Measurements from ENCODE around the gene FBXO8.

FBXO8 gene

DNA sequence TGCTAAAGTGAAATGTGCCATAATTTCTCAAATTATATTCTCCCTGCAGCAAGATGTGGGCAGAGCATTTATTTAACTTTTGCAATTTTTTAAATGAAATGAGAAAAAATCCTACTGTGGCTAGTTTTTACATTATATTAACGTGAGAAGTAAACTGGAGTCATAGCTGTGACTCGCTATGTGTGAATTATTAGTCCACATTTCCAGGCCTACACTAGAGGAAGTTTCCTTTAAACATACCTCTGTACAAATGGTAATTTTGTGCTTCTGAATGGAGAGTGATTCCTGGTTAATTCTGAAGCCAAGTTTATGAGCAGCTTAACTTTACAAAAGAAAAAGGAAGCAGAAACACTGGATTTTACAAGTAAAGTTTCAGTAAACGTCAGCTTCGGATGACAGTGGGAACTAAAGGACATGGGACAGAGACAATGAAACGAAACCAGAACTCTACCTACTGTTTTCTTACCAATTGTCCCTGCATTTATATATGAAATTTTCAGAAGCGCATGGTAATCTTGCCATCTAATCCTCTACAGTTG, 72.4 kb downstream of the FBXO8 start:
- H3K4me2 ChIP-seq: no peak overlapping the region
- no peak for TF ChIP-seq Cebpa-rat (IDR thresholded peaks at IDR 0.05)
- H3K9me3 ChIP-seq (replicated peaks in 1 of 11): peaks cover 12 to 23% (median 16%) of the 10 kb centered on the region in 11 experiments
- peaks cover 0 to 11% (median 5%) of the 10 kb centered on the region in 10 experiments; a peak in 9 of 20 replicates for H3K4me1 ChIP-seq
- peaks cover 50 to 60% (median 52%) of the 10 kb centered on the region in 11 experiments for H3K27me3 ChIP-seq
- no peak overlapping the region for H3K4me3 ChIP-seq
- H3K27ac ChIP-seq: no peak overlapping the region
- H4K20me1 ChIP-seq: peaks cover 0 to 5% (median 0%) of the 10 kb centered on the region in 11 experiments; a peak in 3 of 22 replicates
- no peak overlapping the region for H3K9ac ChIP-seq
- H3K36me3 ChIP-seq: no peaks in the 10 kb centered on the region

DNA sequence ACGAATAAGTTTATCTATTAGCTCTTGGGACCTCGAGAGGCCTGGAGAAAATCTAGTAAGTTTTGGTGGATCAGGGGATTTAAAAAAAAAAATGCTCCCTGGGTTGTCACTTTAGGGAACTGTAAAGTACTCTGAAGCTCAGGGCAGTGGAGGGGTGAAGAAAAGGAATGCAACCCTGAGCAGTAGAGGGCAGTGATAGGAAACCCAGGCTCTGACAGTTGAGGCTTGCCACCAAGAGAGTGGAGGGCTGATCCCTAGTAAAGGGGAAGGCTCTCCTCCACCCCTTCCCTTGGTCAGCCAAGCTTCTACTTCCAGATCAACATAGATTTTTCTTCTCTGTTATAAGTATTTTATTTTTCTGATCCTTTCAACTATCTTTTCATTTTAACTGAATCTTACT, 73.1 kb downstream of the FBXO8 start:
- H3K9ac ChIP-seq: no peak overlapping the region
- H3K4me2 ChIP-seq: no peak overlapping the region
- no peak for TF ChIP-seq Cebpa-rat (IDR thresholded peaks at IDR 0.05)
- H3K4me3 ChIP-seq: no peak overlapping the region
- H4K20me1 ChIP-seq: no peaks in the 10 kb centered on the region
- H3K36me3 ChIP-seq: no peaks in the 10 kb centered on the region
- peaks cover 44 to 54% (median 46%) of the 10 kb centered on the region in 11 experiments for H3K27me3 ChIP-seq
- H3K4me1 ChIP-seq: peaks cover 0 to 5% (median 0%) of the 10 kb centered on the region in 10 experiments; a peak in 1 of 20 replicates
- peaks cover 12 to 23% (median 16%) of the 10 kb centered on the region in 11 experiments for H3K9me3 ChIP-seq (replicated peaks in 1 of 11)
- no peak overlapping the region for H3K27ac ChIP-seq

DNA sequence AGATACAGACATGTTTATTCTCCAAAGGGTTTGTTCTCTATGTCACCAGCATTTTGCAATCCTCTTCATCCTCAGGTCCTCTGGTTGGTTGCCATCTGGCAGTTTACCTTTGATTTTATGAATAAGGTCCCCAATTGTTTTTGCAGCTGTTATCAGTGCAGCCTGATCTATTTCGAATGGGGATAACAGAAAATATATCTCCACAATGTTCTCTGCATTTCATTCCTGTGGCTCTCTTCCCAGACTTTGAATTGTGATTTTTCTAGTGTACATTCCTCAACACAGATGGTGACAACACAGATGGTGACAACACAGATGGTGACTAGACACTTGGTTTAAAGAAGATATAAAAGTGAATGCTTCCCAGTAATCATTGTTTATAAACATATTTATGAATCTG, 74.1 kb downstream of the FBXO8 start:
- H3K4me2 ChIP-seq: no peak overlapping the region
- no peaks in the 10 kb centered on the region for H3K36me3 ChIP-seq
- no peak overlapping the region for H3K4me3 ChIP-seq
- H3K27me3 ChIP-seq: peaks cover 34 to 44% (median 35%) of the 10 kb centered on the region in 11 experiments
- H3K4me1 ChIP-seq: peaks cover 0 to 5% (median 0%) of the 10 kb centered on the region in 10 experiments; a peak in 1 of 20 replicates
- TF ChIP-seq Cebpa-rat (IDR thresholded peaks at IDR 0.05): no peak
- H3K9me3 ChIP-seq (replicated peaks in 1 of 11): peaks cover 10 to 18% (median 11%) of the 10 kb centered on the region in 11 experiments
- no peak overlapping the region for H3K27ac ChIP-seq
- no peaks in the 10 kb centered on the region for H4K20me1 ChIP-seq
- H3K9ac ChIP-seq: no peak overlapping the region

DNA sequence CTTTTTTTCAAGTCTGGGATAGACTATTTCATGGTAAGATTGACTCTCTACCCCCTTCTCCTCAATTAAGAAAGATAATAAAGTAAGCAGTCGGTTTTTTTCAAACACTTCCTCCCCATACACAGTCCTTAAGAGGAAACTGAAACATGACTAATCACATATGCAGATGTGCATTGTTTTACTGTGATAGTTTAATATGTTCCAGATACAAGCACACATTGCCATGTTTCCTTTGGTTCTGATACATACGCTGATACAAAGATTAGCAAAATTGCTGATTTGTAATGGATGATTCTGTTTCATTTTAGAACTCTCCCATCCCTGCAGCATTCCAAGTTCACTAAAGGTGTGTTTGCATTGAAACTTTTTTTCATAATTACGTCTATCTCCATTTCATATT, 76.1 kb downstream of the FBXO8 start:
- no peaks in the 10 kb centered on the region for H3K36me3 ChIP-seq
- H3K27me3 ChIP-seq: peaks cover 15 to 24% (median 16%) of the 10 kb centered on the region in 11 experiments

DNA sequence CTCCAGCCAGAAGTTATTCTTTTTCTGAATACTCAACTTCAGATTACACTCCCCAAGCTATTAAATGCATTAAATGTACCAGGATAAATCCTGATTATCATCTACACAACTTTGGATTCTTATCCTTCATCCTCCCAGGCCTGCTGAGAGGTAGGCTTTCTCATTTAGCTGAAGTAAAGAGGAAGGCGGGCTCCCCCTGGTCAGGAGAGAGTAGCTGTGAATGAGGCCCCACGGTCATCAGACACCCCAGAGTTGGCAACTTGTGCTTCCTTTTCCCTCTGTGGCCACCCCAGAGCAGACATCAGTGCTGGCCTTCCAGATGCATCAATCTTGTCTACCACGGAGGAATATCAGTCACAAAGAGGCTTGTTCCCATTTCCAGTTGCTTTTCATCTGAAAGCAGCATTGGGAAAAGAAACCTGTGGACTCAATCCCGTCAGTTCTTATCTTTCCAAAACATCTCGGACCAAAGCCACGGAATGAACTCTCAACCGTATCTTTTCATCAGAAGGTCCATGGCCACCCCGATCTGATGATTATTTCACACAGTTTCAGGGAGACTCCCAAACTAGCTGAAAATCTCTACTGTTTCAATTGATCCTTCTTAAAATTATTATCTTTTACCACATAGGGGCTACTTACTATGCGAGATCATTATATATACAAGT, 79.2 kb downstream of the FBXO8 start:
- no peak overlapping the region for H3K9ac ChIP-seq
- H3K4me2 ChIP-seq: no peak overlapping the region
- H3K4me3 ChIP-seq: no peak overlapping the region
- no peaks in the 10 kb centered on the region for H3K36me3 ChIP-seq
- TF ChIP-seq Cebpa-rat (IDR thresholded peaks at IDR 0.05): no peak
- no peaks in the 10 kb centered on the region for H3K27me3 ChIP-seq
- no peak overlapping the region for H3K27ac ChIP-seq
- H3K4me1 ChIP-seq: no peaks in the 10 kb centered on the region
- H3K9me3 ChIP-seq (replicated peaks in 1 of 11): no peaks in the 10 kb centered on the region
- no peaks in the 10 kb centered on the region for H4K20me1 ChIP-seq

More for the DNA sequence above, 76.1 kb downstream of the FBXO8 start:
- H3K4me3 ChIP-seq: no peak overlapping the region
- no peak overlapping the region for H3K9ac ChIP-seq
- H3K4me2 ChIP-seq: no peak overlapping the region
- H4K20me1 ChIP-seq: no peaks in the 10 kb centered on the region
- no peak overlapping the region for H3K27ac ChIP-seq
- TF ChIP-seq Cebpa-rat (IDR thresholded peaks at IDR 0.05): peak in 1 of 11 experiments; percentile 21; a peak in 1 of 22 replicates
- H3K9me3 ChIP-seq (replicated peaks in 1 of 11): peaks cover 0 to 6% (median 0%) of the 10 kb centered on the region in 11 experiments; a peak in 1 of 22 replicates
- peaks cover 0 to 5% (median 0%) of the 10 kb centered on the region in 10 experiments; a peak in 1 of 20 replicates for H3K4me1 ChIP-seq

DNA sequence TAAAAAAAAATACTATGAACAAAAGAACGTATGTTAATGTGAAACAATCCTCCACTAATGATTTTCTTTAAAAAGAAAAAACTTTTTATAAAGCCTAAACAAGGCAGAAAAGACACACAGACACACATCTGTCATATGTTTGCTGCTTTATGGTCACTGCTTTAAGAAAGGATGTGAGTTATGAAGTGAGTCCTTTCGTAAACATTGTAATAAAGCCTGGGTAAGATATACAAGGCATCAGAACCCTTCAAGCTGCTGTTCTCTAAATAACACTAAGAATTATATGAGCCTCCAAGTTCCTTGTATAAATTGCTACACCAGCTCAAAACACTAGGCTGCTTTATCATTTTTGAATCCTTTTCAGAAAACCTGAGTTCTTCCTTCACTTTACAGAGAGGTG, 81.6 kb downstream of the FBXO8 start:
- no peak for TF ChIP-seq Cebpa-rat (IDR thresholded peaks at IDR 0.05)
- no peak overlapping the region for H3K4me2 ChIP-seq
- H3K9me3 ChIP-seq (replicated peaks in 1 of 11): no peaks in the 10 kb centered on the region
- H3K27ac ChIP-seq: no peak overlapping the region
- H3K9ac ChIP-seq: no peak overlapping the region
- H3K36me3 ChIP-seq: no peaks in the 10 kb centered on the region
- no peaks in the 10 kb centered on the region for H3K4me1 ChIP-seq
- no peaks in the 10 kb centered on the region for H4K20me1 ChIP-seq
- no peaks in the 10 kb centered on the region for H3K27me3 ChIP-seq
- no peak overlapping the region for H3K4me3 ChIP-seq

DNA sequence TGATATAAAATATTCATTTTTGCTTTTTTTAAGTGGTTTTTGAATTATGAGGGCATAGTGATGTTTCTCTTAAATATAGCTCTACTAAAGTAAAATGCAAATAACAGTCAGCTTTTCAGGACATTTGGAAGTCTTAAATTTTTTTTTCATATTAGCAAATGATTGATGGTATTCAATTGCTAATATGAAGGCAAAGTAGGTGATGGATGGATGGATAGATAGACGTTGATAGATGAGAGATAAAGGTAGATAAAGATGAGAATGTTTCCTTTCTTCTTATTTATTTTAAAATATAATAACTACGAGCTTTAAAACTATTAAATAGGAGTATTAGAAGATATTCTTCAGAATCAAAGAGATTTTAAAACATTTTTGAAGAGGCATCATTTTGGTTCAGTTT, 83.7 kb downstream of the FBXO8 start:
- Histone ChIP-seq H3K9ac (no peak overlapping the region), H3K4me1 (no peaks in the 10 kb centered on the region), H3K27ac (no peak overlapping the region), H3K4me2 (no peak overlapping the region), H3K4me3 (no peak overlapping the region), H3K9me3 (replicated peaks in 1 of 11) (no peaks in the 10 kb centered on the region), H4K20me1 (no peaks in the 10 kb centered on the region), H3K36me3 (no peaks in the 10 kb centered on the region), H3K27me3 (no peaks in the 10 kb centered on the region)
- TF ChIP-seq Cebpa-rat (IDR thresholded peaks at IDR 0.05): no peak

DNA sequence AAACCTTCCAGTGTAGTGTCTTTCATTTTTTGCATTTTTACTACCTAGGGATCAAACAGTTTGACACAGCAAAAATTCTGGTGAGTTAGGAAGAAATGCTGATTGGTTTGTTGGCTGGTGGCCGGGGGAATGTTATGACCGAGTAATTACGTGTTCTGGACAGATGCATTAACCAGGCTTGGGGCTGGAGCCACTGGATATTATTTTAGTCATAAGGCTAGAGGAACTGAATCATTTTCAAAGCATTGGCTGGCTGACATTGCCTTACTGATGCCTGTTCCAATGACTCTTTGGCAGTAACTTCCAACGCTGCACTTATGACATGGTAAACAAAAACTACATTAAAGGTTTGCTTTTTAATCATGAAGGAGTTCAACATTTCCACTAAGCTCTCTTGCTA, 84.6 kb downstream of the FBXO8 start:
- no peak overlapping the region for H3K4me3 ChIP-seq
- H3K4me1 ChIP-seq: no peaks in the 10 kb centered on the region
- no peak overlapping the region for H3K9ac ChIP-seq
- H3K9me3 ChIP-seq (replicated peaks in 1 of 11): no peaks in the 10 kb centered on the region
- H3K27ac ChIP-seq: no peak overlapping the region
- TF ChIP-seq Cebpa-rat (IDR thresholded peaks at IDR 0.05): no peak
- H3K36me3 ChIP-seq: no peaks in the 10 kb centered on the region
- no peaks in the 10 kb centered on the region for H4K20me1 ChIP-seq
- H3K4me2 ChIP-seq: no peak overlapping the region
- H3K27me3 ChIP-seq: no peaks in the 10 kb centered on the region

DNA sequence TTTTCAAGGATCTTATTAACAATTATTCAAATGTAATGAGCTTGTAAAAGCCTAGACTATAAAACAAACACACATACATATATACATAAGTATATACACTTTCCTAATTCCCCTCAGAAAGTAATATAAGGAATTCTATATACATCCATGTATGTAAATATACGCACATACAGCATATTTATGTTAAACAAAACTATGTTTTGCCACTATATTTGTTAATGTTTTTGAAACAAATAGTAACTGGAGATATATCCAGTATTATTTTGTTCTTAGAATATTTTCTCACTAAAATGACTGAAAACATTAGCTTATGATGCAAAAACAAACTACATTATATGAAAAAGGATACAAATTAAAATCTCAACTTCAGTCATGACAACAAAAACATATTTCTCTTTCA, 85.1 kb downstream of the FBXO8 start:
- no peak overlapping the region for H3K27ac ChIP-seq
- H4K20me1 ChIP-seq: no peaks in the 10 kb centered on the region
- H3K9me3 ChIP-seq (replicated peaks in 1 of 11): no peaks in the 10 kb centered on the region
- no peak overlapping the region for H3K4me2 ChIP-seq
- H3K4me1 ChIP-seq: no peaks in the 10 kb centered on the region
- H3K27me3 ChIP-seq: no peaks in the 10 kb centered on the region
- TF ChIP-seq Cebpa-rat (IDR thresholded peaks at IDR 0.05): no peak
- no peak overlapping the region for H3K9ac ChIP-seq
- H3K36me3 ChIP-seq: no peaks in the 10 kb centered on the region
- no peak overlapping the region for H3K4me3 ChIP-seq
